NCI-H446 (cell line): ENCODE data around the gene TENM3.

Source experiments
- DNase-seq, 2 experiments: peaks; one replicate each; lab custom pipeline; 2025; lab: John Stamatoyannopoulos, UW

The TENM3 gene

DNA sequence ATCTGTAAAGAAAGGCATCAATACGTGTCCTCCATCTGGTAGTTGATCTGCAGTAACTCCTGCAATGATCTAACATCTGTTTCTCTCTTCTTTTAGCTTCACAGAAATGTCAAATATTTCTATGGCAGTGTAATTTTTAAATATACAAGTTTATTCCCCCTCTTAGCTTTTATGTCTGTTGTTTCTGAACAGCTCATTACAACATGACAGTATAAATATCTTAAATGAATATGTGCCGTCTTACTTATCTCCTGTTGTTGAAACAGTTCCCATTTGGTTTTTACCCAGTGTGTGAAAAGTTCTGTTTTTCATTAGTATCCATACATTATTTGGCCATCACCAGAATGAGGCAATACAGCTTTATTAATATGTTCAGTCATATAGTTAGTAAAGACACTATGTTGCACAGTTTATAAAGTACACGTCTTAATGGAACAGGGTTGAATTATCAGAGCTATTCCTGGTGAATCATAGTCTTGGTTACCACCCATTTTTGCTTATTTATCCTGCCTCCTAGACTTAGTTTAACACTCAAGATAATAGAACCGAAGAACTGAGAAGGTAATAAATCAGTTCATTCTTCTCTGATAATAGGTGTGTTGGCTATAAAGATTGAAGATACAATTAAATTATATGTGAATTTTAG lies 321.6 kb downstream of the TENM3 start:
- DNase-seq: no peak

DNA sequence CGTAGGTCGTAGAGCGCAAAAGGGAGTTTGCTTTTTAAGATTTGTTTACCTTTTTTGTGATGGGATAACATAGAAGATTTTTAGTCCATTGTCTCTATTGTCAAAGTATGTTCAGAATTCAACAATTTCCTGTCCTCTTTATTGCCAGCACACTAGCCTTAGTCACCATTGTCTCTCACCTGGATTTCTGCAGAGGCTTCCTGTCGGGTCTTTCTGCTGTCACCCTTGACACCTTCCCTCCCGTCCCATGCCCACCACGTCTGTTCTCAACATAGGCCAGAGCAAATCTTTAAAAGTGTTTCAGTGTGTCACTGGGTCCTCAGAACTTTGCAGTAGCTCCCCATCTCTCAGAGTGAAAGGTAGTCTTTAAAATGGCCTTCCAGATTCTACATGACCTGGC lies 323.9 kb downstream of the TENM3 start:
- DNase-seq: no peak

DNA sequence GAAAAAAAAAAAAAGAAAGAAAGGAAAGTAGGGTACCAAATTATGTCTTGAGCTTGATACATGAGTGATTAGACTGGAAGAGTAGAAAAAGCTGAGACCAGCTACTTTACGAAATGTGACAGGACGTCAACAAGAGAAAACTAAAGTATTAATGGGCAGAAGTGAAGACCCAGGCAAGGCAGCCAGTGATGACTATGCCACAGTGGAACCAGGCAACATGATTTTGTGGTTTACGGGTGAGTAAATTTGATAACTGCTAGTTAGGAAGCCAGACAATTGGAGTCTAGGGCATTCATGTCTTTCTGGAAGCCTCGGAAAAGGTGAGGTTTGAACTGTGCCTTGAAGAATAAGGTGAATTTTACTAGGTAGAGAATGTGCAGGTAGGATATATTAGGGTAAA lies 326.4 kb downstream of the TENM3 start:
- no peak for DNase-seq

DNA sequence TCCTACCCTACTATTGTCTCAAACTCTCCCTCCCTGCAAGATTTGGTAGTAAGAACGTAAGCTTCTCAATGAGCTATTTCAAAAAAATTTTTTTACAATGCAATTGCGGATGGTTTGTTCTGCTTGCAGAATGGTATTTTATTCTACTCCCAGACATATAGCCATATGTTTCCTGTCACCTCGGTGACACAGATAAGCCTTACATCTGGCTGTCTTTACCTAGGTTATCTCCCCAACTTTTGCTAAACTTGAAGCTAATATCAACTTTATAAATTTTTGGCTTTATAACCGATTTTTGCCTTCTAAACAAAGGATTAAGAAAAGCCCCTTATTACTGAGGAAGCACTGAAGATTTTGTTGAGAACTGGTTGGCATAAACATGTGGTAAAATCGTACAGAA lies 331.5 kb downstream of the TENM3 start:
- no peak for DNase-seq

DNA sequence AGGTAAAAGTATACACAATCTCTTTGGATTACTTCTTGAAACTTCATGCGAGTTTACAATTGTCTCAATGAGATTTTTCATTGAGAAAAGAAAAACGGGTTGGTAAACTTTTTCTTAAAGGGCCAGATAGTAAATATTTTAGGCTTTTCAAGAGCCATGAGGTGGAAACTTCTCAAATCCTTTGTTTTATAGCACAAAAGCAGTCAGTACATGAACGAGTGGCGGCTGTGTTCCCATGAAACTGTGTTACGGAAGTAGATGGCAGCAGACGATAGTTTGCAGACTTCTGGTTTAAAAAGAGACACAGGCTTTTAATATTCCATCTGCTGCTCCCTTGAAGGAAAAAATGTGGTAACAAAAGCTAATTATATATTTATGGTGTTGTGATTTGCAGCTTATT lies 332.0 kb downstream of the TENM3 start:
- DNase-seq: no peak

DNA sequence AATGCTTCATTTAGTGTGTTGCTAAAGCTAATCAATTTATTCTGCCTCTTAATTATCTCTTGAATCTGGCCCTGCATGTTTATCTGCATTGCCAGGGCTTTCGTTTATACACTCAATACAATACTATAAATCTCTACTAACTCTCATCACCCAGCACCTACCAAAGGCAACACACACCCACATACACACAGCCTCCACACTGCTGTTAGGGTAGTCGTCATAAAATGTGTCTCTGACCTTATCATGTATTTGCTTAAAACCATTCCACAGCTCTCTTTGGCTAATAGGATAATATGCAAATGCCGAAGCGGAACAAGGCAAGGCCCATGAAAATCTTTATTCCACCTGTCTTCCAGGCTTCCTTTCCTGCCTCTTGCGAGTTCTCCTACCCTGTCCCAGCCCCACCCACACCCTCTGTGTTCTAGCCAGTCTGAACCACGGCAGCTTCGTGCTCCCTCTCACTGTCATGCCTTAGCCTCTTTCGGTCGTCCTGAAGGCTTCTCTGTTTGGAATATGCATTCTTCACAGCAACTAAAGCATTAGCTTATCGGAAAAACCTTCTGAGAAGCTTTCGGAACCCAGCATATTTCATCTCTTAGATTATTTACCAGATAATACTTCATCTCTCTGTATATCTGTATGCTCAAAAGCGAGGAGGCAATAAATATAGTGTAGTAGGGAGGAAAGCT lies 333.5 kb downstream of the TENM3 start:
- DNase-seq: no peak

DNA sequence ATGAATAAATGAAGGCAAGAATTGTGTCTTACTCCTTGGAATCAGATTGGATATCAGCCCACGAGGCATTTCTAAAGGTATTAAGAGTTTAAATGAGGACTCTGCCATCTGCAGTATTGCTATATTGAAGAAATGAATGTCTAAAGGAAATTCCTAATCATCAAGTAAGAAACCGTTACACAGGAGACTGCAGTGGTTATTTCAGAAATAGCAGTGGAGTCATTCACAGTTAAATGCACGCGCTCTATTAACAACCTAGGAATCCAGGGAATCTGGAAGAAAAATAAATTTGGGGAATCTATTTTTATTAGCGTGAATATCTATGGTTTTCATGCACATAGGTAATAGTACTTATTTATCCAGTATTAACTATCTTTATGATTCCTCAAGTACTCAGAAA lies 334.2 kb downstream of the TENM3 start:
- no peak for DNase-seq

DNA sequence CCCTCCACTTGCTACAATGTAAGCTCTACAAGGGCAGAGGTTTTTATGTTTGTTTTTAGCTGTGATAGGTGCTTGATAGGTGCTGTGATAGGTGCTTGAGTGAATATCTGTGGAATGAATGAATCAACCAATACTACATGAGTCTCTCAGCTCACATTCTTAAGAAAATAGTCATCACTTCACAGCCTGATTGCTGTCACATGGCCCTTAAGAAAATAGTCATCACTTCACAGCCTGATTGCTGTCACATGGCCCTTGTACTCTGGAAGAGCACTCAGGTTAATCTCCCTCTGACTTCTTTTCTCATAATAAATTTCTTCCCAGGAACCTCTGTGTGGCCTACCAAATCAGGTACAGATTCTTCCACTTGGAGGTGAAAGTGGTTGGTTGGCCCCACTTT lies 335.2 kb downstream of the TENM3 start:
- DNase-seq: no peak

DNA sequence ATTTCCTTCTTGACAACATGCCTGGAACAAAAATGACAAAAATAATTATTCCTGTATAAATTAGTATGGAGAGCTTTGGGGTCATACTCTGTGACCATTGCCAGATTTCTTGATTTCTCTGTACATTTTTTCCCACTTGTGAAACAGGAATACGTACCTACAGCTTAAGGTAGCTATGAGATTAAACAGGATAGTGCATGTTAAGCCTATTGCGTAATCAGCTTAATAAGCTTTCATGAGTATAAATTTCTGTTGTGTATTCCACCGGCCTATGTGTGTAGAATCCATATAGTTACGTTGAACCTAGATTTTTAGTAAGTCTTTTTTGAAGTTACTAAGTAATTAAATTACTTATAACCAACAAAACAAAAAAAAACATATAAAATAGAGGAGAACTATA lies 339.0 kb downstream of the TENM3 start:
- no peak for DNase-seq

DNA sequence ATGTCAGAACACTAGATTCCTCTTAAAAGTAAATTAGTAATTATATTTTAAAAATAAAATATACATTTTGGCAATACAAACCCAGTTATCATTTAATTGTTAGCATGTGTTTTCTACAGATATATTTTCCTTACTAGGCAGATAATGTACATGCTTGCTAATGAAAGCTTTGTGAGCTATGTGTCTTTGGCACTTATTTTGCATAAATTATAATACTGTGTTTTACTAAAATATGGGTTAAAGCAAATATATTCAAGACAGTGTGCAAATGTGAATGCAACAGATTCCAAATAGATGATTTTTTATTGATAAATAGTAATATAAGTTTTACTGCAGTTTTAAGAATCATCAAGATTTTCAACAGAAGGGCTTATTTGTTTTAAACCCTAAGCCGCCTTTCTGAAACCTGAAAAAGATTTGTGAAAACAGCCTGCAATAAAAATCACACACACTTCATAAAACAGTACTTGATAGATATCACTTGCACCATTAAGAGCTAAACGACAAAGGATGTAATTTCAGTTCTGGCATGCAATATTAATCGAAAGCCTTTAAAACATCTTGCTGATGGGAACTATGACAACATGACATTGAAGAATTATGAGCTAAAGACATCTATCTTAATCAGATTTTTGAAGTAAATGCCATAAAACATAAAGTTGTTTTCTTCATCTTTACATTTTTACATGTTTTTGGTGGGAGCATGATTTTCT lies 340.7 kb downstream of the TENM3 start:
- DNase-seq: no peak

DNA sequence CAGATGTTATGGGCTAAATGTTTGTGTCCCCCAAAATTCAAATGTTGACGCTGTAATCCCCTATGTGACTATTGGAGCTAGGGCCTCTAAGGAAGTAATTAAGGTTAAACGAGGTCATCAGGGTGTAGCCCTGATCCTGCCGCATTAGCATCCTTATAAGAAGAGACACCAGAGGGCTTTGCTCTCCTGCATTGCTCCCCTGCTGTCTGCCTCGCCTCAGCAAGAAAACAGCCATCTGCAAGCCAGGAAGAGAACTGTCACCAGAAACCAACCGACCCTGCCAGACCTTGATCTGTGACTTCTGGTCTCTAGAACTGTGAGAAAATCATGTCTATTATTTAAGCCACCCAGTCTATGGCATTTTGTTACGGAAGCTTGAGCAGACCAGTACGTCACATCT lies 342.1 kb downstream of the TENM3 start:
- no peak for DNase-seq

DNA sequence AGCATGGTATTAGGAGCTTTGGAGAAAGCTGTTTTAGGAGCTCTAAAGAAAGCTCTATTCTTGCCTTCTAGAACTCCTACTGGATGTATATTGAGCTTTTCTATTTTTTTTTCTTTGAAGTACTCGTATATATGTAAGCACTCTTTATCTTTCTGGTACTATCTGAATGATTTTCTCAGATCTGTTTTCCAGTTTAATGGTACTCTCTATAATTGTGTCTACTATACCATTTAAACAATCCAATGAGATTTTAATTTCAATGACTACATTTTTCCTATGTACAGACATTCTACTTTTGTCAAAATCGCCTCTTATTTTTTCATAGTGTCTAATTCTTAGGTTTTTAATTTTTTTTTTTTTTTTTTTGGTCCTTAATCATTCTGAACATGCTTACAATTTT lies 345.9 kb downstream of the TENM3 start:
- DNase-seq: no peak

DNA sequence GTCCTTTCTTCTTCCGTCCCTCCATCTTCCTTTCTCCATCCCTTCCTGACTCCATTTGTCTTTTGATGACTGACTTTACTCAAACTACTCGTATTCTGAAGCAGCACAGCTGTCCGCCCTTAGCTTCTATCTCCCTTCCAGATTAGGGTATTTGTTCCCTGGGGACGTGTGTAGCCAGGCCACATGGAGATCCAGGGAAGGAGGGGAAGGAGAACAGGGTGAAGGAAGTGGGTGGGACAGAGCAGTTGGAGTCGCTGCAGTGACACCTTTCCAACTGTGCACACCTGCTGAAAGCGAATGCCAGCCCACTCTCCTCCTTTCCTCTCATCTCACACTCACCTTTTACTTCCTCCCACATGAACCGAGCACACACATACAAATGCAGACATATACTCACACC lies 350.2 kb downstream of the TENM3 start:
- no peak for DNase-seq

DNA sequence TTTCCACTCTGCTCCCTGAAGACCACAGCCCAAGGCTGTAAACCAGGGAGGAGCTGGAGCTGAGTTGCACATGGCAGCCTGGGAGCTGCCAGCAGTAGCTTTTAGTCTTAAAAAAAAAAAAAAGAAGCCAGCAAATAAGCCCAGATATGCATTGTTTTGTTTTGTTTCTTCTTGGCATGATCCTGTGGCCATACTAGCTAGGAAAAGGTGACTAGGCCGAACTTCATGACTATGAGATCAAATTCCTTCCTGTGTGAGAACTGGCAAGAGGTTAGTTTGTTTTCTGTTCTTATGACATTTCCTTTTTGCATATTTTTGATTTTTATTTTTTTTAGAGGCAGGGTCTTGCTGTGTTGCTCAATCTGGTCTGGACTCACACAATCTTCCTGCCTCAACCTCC lies 350.7 kb downstream of the TENM3 start:
- DNase-seq: no peak

DNA sequence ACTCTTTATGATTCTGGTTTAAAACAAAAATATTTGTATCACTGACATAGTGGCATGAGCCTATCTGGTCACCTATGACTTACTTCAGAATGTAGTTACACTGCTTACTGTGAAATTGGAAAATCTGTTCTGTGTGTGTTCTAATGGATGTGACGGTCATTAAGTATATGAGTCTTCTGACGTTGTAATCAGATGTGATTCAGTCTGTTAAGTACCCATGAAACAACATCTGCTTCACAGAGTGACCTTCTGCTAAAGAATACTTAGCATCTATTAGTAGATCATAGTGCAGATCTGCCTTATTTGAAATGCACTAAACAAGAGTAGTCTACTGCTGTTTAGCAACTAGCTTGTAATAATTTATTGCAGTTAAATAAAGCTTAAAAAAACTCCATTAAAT lies 356.9 kb downstream of the TENM3 start:
- DNase-seq: no peak

DNA sequence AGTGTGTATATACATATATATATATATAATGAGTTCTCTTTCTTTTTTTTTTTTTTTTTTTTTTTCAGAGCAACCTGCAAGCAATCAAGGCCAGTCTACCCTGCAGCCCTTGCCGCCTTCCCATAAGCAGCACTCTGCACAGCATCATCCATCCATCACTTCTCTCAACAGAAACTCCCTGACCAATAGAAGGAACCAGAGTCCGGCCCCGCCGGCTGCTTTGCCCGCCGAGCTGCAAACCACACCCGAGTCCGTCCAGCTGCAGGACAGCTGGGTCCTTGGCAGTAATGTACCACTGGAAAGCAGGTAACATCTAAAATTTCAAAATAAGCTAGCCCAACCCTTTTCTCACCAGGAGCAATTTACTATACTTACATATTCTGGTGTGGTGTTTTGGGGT lies 357.7 kb downstream of the TENM3 start:
- DNase-seq: no peak

DNA sequence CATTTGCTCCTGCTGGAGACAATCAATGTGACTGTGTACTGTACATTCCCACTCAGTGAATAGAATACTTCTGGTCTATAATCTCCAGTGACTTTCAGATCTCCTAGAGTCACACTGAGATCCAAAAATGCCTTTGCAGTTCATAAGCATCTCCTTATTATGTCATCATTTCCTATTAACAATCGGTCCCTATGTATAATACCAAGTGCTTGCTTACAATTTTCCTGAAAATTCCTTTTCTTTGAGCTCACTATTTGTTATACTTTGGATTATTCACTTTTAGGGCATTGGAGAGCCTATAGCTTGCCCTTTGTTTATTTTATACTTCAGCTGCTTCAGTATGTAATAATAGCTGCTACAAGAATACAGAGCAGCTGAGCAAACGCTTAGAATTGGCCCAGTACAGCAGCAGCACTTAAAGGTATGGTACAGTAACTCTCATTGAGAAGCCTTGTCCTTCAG lies 361.0 kb downstream of the TENM3 start:
- DNase-seq: no peak

DNA sequence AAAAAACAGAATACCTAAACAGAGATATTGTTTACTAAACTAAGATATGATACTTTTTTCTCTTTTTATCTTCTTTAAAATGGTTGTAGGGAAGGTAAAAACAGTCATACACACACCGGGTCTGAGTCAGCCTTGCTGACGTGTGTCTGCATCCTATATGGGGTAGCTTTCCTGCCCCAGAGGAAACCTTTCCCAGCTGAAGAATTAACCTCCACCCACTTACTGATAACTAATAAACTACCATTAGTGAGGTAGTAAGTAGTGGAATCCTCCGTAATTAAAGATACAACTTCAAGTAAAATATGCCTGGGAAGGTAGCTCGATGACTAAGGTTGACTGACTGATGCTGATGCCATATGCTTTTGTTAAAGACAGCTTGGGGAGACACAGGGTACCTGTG lies 361.8 kb downstream of the TENM3 start:
- DNase-seq: no peak

DNA sequence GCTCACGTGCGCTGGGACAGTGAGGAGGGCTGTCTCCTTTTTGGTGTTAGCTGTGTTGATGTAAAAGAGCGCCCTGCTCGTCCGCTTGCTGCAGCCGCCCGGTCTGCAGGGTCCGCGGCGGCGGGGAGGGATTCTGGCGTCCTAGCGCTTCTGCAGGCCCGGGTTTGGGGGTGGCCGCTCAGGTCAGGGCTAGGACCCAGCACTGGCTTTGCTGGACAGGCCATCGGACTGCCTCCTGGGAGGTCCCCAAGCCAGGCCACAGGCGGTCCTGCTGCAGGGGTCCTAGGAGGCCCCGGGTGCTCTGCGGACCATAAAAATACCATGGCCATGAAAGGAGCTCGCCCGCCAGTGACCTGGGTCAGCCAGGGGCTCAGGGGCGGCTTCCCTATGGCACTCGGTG lies 365.3 kb downstream of the TENM3 start:
- DNase-seq: no peak

DNA sequence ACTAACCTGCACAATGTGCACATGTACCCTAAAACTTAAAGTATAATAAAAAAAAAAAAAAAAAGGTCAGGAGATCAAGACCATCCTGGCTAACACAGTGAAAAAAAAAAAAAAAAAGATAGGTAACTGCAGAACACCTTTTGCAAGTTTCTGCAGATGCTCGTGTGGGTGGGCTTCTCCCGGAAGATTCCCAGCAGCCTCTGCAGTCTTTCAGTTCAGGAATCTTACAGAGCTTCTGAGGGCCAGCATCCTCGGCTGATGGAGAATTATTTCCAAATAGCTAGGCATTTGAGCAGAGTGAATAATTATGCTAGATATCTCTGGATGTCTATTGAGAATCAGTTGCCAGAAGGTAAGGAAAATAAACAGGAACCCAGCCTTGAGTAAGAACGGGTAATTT lies 373.3 kb downstream of the TENM3 start:
- DNase-seq: no peak

DNA sequence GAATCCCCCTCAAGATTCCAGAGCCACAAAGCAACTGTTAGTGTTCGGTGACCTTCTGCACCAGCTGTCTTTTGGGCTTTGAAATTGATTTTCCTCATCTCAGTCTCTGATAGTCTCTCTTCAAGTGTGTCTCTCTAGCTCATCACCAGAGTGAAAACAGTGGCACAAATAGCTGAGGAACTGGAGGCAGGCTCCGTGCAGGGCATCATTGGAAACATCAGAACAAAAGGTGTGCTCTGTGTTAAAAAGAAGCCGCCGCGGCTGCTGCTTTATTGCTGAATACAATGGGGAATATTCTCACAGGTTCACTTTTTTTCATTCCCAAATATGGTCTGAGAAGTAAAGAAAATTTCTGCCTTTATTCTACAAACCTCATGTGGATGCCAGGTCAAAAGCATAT lies 376.5 kb downstream of the TENM3 start:
- no peak for DNase-seq

DNA sequence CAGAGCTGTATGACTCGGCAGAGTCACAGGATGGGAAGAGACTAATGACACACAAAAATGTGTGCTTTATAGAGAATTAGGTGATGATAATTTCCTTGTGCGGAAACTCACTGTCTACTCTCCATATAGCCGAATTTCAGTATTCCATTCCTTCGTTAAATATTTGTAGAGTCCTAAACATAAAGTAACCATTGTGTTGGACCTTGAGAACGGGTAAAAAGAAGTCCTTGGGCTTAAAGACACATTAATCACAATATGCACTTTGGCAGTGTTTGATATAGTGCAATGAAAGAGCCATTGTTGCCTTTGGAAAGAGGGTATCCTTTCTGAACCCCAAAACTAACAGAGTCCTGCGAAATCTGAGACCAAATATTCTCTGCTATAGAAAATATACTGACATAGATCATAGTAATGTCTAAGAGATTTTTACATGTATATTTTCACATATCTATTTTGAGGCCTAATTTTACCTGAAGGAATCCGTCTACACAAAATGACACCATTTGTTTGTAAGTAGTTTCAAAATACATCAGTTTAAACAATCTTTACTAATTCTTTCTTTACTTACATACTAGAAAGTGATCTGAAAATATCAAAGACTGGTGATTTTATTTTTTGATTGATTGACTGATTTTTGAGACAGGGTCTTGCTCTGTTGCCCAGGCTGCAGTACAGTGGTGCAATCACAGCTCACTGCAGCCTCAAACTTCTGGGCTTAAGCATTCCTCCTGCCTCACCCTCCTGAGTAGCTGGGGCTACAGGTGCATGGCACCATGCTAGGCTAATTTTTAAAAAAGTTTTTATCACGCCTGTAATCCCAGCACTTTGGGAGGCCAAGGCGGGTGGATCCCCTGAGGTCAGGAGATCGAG lies 377.1 kb downstream of the TENM3 start:
- DNase-seq: no peak
